Measurements from ENCODE around the gene TRHDE.

The TRHDE gene

GRCh38 chr12:72338437-72338836, 66.3 kb downstream of the TRHDE start:
- H2AFZ ChIP-seq (ENCODE audit: low read depth, low read length, severe bottlenecking): no peak overlapping the region
- no peaks in the 10 kb centered on the region for H3K9me3 ChIP-seq (ENCODE audit: insufficient read depth, low read length)
- H3F3A ChIP-seq (ENCODE audit: insufficient read depth): no peaks in the 10 kb centered on the region
- TF ChIP-seq CTCF (IDR thresholded peaks at IDR 0.05; ENCODE audit: insufficient read depth, low read length, poor library complexity, severe bottlenecking) (no peak), EZH2phosphoT487 (conservative IDR thresholded peaks at IDR 0.05; ENCODE audit: low read length) (no peak)
- H4K20me1 ChIP-seq (ENCODE audit: low read depth, low read length): no peaks in the 10 kb centered on the region
- H3K4me3 ChIP-seq (ENCODE audit: insufficient read depth, low read length, poor library complexity, severe bottlenecking): no peak overlapping the region
- H3K36me3 ChIP-seq (ENCODE audit: low read length): no peaks in the 10 kb centered on the region
- no peak overlapping the region for H3K9ac ChIP-seq (ENCODE audit: low read length)
- H3K27ac ChIP-seq (ENCODE audit: low read depth, low read length): no peak overlapping the region
- no peak overlapping the region for H3K4me2 ChIP-seq (ENCODE audit: low read depth, low read length, poor library complexity, severe bottlenecking)
- no peaks in the 10 kb centered on the region for H3K9me2 ChIP-seq (replicated peaks; ENCODE audit: insufficient read depth, low read length)
- no peaks in the 10 kb centered on the region for H3K79me2 ChIP-seq (ENCODE audit: insufficient read depth, low read length)
- no peaks in the 10 kb centered on the region for H3K27me3 ChIP-seq (ENCODE audit: low read length)

DNA sequence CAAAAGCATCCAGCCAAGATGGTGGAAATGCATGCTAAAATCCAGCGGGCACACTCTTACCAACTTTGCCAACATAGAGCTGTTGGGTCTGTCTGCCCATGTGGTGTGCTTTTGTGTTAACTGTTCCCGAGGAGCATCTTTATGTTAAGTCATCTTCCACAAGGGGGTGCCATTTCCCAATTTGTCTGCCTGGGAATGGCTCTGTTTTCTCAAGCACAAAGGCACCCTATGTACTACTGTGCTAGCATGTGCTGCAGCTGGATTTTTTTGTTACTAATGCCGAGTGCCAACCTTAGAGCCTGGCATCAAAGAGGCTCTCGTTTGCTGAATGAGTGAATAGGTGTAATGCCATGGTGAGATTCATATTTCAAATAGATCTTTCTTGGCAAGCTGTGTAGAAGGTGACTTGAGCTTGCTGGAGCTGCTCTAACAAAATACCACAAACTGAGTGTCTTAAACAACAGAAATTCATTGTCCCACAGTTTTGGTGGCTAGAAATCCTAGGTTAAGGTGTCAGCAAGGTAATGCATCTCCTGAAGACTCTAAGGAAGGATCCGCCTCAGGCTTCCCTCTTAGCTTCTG, 74.3 kb downstream of the TRHDE start:
- Histone ChIP-seq H3K4me2 (ENCODE audit: low read depth, low read length, poor library complexity, severe bottlenecking) (no peak overlapping the region), H3K9ac (ENCODE audit: low read length) (no peak overlapping the region), H2AFZ (ENCODE audit: low read depth, low read length, severe bottlenecking) (no peak overlapping the region), H3K9me2 (replicated peaks; ENCODE audit: insufficient read depth, low read length) (no peaks in the 10 kb centered on the region), H3K79me2 (ENCODE audit: insufficient read depth, low read length) (no peaks in the 10 kb centered on the region), H3F3A (ENCODE audit: insufficient read depth) (no peaks in the 10 kb centered on the region), H3K27me3 (ENCODE audit: low read length) (no peaks in the 10 kb centered on the region), H3K9me3 (ENCODE audit: insufficient read depth, low read length) (no peaks in the 10 kb centered on the region), H3K36me3 (ENCODE audit: low read length) (no peaks in the 10 kb centered on the region), H4K20me1 (ENCODE audit: low read depth, low read length) (no peaks in the 10 kb centered on the region), H3K27ac (ENCODE audit: low read depth, low read length) (no peak overlapping the region), H3K4me3 (ENCODE audit: insufficient read depth, low read length, poor library complexity, severe bottlenecking) (no peak overlapping the region)
- TF ChIP-seq CTCF (IDR thresholded peaks at IDR 0.05; ENCODE audit: insufficient read depth, low read length, poor library complexity, severe bottlenecking): no peak
- no peak for TF ChIP-seq EZH2phosphoT487 (conservative IDR thresholded peaks at IDR 0.05; ENCODE audit: low read length)

DNA sequence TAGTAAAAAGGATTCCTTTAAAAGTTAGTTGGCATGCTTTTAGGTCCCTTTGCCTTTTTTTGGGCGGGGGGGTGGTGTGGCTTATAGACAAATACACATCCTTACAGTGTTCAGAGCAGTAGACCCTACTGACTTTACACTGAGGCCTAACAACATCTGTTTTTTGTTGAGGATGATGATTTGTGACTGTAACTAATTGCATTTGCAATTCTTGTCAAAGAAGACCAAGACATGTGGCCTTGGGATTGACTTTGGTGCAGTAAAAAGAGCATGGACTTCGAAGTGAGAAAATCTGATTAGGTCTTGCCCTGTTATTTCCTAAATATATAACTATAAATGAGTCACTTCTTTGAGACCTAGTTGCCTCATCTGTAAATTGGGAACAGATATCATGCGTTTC, 77.3 kb downstream of the TRHDE start:
- H3K4me2 ChIP-seq (ENCODE audit: low read depth, low read length, poor library complexity, severe bottlenecking): no peak overlapping the region
- no peaks in the 10 kb centered on the region for H3F3A ChIP-seq (ENCODE audit: insufficient read depth)
- no peak overlapping the region for H2AFZ ChIP-seq (ENCODE audit: low read depth, low read length, severe bottlenecking)
- H3K36me3 ChIP-seq (ENCODE audit: low read length): no peaks in the 10 kb centered on the region
- no peak overlapping the region for H3K4me3 ChIP-seq (ENCODE audit: insufficient read depth, low read length, poor library complexity, severe bottlenecking)
- no peak overlapping the region for H3K27ac ChIP-seq (ENCODE audit: low read depth, low read length)
- H3K9me2 ChIP-seq (replicated peaks; ENCODE audit: insufficient read depth, low read length): no peaks in the 10 kb centered on the region
- no peaks in the 10 kb centered on the region for H3K79me2 ChIP-seq (ENCODE audit: insufficient read depth, low read length)
- no peak overlapping the region for H3K9ac ChIP-seq (ENCODE audit: low read length)
- H4K20me1 ChIP-seq (ENCODE audit: low read depth, low read length): no peaks in the 10 kb centered on the region
- H3K9me3 ChIP-seq (ENCODE audit: insufficient read depth, low read length): no peaks in the 10 kb centered on the region
- no peak for TF ChIP-seq CTCF (IDR thresholded peaks at IDR 0.05; ENCODE audit: insufficient read depth, low read length, poor library complexity, severe bottlenecking)
- no peak for TF ChIP-seq EZH2phosphoT487 (conservative IDR thresholded peaks at IDR 0.05; ENCODE audit: low read length)
- no peaks in the 10 kb centered on the region for H3K27me3 ChIP-seq (ENCODE audit: low read length)

All from SU-DHL-6 (cell line).